G401 (cell line): Measurements from ENCODE around the gene MAP1LC3C. TPM values are rescaled to one million over a fixed set of nuclear protein-coding genes. Genes with fewer than 3 reads are reported as not detected.

Experiments
- DNase-seq: peaks from one replicate; pipeline ENCODE4 v3.0.0-alpha.2; 2015; ENCODE audit warnings: low spot score
- in situ Hi-C: cut with HindIII; loops from 2 replicates; pipeline ENCODE4 v1.10.0; 2016; ENCODE audit warnings: low sequenced_read_pairs, mixed read lengths
- total RNA-seq: library from RNA; depleted of rRNA; stranded (reverse); fragments of >200 nt; shearing (Covaris generic); gene quantifications from 2 replicates; pipeline ENCODE4 v1.2.3, GENCODE V29; 2014; rRNA removed

MAP1LC3C gene
- 0.17 and 0.37 TPM in 2 replicates for total RNA-seq

GRCh38 chr1:241999026-241999425 lies at the start of gene MAP1LC3C:
Gene MAP1LC3C (minus strand): TSS chr1:241999098. CDS start chr1:241999008, 90 bp downstream.
- no peak for DNase-seq
- in situ Hi-C loops, result no loop called here

- in situ Hi-C loops, result no loop called here
- DNase-seq, result no peak
These were observed 44.3 kb upstream of the MAP1LC3C start for GRCh38 chr1:242043165-242043564.

GRCh38 chr1:242034392-242034791 lies 35.5 kb upstream of the MAP1LC3C start:
- in situ Hi-C loops, result no loop called here
- no peak for DNase-seq

DNA sequence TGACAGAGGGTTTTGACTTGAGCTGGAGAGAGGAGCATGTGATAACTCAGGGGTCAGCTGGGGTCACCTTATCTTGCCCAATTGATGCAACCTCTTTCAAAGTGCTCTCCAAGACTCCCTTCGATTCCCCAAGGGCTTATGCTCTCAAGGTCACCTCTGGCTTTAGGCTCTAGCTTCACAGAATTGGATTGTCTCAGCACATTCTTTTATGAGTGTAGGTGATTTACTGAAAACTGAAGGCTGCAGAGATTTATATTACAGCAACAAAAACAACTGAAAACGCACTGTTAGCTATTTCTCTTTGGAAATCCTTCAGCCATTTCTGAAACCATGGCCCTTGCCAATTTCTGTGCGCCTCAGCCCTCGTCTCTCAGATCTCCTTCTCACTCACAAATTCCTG lies 34.5 kb upstream of the MAP1LC3C start:
- no peak for DNase-seq
- in situ Hi-C loops, result no loop called here

DNA sequence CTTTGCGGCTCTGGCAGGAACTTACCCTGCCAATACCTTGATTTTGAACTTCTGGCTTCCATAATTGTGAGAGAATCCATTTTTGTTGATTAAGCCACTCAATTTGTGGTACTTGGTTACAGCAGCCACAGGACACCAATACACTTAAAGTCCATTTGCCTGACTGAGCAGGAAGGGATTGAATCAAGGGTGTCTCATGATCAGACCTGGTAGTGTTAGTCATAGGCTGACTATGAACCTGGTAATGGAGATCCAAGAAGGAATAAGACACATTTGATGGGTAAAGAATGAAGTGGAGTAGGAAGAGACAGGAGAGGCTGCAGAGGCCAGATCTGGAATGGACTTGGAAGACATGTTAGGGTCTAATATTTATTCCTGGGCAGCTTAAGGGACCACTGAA lies 31.2 kb upstream of the MAP1LC3C start:
- DNase-seq, result no peak
- in situ Hi-C loops, result no loop called here

DNA sequence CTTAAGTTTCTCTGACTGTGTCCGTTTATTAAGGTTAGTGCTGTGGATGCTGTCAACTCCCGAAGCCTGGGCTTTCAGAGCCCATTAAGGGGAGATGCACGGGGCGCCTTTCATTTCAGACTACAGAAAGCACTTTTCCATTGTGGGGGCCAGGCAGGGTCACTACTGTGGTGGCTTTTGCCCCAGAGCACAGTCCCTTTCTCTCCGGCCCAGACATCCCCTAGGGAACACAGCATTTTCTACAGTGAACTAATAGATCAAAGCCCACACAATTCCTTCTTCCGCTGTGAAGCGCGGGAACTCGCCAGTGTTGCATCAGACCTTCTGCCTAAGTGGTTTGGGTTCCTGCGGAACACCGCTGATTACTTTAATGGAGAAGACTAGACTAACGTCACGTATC lies 26.8 kb upstream of the MAP1LC3C start:
- no peak for DNase-seq
- in situ Hi-C loops, result no loop called here

GRCh38 chr1:242023805-242024204 lies 24.9 kb upstream of the MAP1LC3C start:
- no peak for DNase-seq
- in situ Hi-C loops, result no loop called here

DNA sequence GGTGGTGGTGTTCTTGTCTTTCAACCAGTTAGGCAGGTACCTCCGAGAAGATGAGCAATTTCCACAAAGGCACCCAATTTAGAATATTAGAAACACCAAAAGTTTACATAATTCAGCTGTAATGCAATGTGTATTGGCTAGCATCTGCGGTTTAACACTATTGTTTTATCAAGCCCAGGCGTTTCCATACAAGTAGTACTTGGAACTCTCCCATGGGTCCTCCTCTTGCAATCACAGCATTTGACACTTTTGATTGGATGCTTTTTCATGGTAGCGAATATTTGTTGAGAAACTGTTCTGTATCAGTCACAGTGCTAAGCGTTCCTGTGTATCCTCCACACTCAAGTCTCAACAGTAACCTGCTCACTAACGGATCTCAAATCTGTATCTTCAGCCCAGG lies 20.1 kb upstream of the MAP1LC3C start:
- in situ Hi-C loops, result no loop called here
- peak; percentile 23 for DNase-seq

DNA sequence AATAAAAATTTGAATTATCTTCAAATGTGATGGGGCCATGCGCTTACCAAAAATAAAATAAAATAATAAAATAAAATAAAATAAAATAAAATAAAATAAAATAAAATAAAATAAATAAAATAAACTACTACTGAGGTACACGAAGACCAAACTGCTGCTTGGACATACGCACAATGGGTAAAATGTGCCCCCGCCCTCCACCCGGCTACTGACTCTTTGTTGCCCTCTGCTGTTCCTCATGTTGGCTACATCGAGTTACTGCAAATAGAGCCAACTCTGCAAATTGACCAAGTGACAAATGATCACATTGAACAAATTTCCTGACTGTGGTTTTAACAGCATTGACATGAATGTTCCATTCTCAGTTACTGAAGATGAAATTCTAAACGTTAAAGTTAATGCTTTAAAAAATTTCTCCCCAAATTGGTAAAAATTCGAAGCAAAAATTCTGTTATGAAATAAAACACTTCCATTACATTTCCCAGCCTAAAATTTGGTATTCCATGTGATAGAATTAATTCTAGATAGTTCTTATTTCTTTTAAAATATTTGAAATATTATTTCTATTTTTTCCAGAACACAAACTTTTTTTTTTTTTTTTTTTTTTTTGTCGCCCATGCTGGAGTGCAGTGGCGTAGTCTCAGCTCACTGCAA lies 18.8 kb upstream of the MAP1LC3C start:
- DNase-seq, result peak; percentile 58
- in situ Hi-C loops, result no loop called here

GRCh38 chr1:242016479-242016878 lies 17.6 kb upstream of the MAP1LC3C start:
- no peak for DNase-seq
- in situ Hi-C loops, result no loop called here

DNA sequence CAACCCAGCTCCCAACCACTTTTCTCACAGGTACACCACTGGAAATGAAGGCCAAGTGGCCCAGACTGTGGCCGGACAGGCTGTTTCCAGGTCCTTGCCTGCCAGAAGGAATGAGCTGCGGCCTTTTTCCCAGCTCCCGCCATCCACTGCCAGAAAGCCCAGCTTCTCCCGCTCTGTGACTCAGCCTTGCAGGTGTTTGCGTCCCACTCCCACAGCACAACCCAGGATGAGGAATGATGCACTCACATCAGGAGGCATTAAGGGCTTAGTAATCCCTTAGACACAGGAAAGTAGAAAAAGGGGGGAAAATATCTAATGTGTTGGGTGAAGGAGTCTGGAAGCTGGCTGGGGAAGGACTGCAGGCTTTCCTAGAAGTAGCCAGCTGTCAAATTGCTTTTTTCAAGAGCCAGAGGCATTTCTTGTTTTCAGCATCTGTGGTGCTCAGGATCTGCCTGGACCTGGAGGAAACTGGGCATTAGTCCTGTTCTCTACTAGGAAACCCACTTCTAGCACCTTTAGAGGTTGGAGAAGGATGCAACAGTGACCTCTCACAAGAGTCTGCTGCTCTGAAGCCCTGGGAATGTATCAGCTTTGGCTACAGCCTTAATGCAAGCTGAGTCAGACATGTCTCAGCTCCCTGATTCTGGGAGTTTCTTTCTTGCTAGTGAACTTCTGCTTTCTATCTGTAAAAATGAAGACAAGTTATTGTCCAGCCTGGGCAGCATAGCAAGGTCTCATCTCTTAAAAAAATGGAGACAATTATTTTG lies 13.2 kb upstream of the MAP1LC3C start:
- in situ Hi-C loops, result no loop called here
- no peak for DNase-seq

DNA sequence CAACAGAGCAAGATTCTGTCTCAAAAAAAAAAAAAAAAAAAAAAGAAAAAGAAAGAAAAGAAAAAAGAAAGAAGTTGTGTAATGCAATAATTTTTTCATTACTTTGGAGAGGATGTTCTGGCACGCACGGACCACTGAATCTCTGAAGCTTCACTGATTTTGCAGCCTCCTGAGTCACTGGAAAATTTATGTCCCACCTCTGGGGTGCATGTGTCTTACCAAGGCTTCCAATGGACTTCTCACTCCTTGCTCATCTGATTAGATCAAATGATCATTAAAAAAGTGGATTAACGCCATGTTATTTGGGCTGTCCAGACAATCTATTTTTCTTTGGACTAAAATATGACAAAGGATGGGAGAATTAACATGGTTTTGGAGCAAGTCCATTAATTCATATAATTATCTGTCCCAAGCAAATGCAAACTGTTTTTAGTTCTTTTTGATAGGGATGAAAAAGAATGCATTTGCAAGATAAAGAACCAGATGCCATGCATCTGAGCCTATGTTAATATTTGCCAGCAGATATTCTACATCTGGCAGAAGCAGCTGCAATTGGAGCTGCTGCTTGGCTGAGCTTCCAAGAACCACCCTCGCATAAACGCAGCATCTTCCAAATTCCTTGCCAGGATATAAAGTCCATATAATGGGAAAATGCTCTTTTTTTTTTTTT lies 10.1 kb upstream of the MAP1LC3C start:
- in situ Hi-C loops, result no loop called here
- DNase-seq, result no peak

DNA sequence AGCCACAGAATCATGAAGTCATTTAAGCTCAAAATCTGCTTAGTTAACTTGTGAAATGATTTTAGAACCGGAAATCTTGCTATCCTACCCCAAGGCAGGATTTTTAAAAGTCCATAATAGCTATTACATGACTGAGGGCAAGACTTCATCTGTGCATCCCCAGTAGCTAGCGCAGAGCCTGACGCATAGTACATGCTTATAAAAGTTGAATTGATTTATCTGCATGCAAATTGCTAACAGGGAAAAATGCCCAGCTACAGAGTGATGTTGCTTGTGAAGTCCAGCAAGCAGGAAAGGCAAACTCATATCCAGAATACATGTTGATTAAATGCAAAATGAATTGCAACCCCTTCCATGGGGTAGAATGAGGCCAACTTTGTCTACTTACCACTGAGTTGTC lies 8.1 kb upstream of the MAP1LC3C start:
- no peak for DNase-seq
- in situ Hi-C loops, result no loop called here

GRCh38 chr1:242005866-242006535 lies 7.1 kb upstream of the MAP1LC3C start:
- no peak for DNase-seq
- in situ Hi-C loops, result no loop called here

DNA sequence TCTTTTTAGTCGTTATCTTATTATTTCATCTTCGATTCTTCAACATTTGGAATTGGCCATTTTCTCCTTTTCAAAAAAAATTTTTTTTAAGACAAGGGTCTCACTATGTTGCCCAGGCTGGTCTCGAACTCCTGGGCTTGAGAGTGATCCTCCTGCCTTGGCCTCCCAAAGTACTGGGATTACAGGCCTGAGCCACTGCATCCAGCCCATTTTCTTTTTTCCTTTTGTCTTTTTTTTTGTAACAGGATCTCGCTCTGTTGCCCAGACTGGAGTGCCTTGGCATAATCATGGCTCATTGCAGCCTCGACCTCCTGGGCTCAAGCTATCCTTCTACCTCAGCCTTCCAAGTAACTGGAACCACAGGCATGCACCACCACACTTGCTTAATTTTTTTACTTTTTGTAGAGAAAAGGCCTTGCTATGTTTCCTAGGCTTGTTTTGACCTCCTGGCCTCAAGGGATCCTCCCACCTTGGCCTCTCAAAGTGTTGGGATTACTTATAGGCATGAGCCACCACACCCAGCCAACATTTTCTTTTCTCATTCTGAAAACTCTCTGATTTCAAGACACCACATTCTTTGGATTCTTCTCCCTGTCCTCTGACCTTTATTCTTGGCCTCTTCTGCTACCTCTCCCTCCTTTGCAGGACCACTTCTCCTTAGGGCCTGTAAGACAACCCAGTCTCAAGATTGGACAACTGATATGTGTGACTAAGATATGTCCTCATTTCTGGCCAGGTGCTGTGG lies 6.0 kb upstream of the MAP1LC3C start:
- in situ Hi-C loops, result no loop called here
- no peak for DNase-seq

DNA sequence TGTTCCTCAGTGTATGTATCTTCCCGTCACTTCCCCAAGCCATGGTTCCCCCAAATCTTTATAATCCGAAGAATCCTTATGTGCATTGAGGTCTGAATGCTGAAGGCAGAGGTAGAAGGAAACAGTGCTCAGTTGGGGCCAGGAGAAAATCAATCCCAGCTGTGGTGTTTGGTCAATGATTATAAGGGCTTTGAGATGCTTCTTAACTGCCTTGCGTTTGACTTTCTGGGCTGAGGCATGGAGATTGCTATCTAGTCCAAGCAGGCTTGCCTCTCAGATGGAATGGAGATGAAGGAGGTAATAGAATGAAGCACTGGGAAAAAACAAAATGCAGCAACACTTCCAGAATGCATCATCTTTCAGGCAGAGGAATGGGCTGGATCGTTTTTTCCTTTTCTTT lies 3.6 kb upstream of the MAP1LC3C start:
- in situ Hi-C loops, result no loop called here

GRCh38 chr1:242002072-242002471 lies 3.2 kb upstream of the MAP1LC3C start:
- DNase-seq, result no peak
- in situ Hi-C loops, result no loop called here

More for the DNA sequence above, 3.6 kb upstream of the MAP1LC3C start:
- no peak for DNase-seq

- in situ Hi-C loops, result no loop called here
- no peak for DNase-seq
These were observed 1.5 kb upstream of the MAP1LC3C start for GRCh38 chr1:242000434-242000833.

DNA sequence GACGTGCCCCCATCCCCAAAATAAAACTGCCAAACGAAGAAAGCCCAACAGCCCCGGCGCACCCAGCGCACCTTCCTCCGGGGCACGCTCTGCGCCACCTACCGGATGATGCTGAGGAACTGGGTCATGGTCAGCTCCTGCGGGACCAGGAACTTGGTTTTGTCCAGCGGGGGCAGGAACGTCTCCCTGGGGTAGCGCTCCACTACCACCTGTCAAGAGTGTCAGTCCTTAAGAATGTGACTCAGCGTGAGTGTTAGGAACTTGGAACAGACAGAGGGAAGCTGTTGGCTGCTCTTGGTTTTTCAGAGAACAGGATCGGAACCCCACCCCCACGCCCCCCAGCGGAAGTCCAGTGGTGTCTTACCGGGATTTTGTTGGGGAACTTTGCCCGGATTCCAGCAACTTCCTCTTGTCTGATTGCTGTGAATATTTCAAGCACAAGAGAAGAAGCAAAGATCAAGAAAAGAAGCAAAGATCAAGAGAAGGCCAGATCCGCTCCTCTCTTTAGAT lies 431 bp downstream of the MAP1LC3C start:
- in situ Hi-C loops, result no loop called here
- peak; percentile 31 for DNase-seq
